DOHH2 (cell line): ENCODE measurements around the gene BHLHE41.

Experiments used
- H3F3A ChIP-seq: fragments of 200-600 bp; sonication (generic), shearing (Covaris generic); 2 replicates; pipeline ENCODE4 v1.6.0; 2016; ENCODE audit warnings: antibody characterized with exemption, mild to moderate bottlenecking; ENCODE audit not compliant: control insufficient read depth, insufficient read depth
- H3K27ac ChIP-seq: fragments of 200-600 bp; sonication (generic); 2 replicates; pipeline ENCODE4 v1.5.1; 2014; ENCODE audit warnings: low read depth, mild to moderate bottlenecking, low read length, moderate library complexity
- H3K27me3 ChIP-seq: fragments of 200-600 bp; sonication (generic); 2 replicates; pipeline ENCODE4 v1.6.1; 2014; ENCODE audit warnings: mild to moderate bottlenecking, low read length, mixed read lengths; ENCODE audit not compliant: control insufficient read depth
- H3K36me3 ChIP-seq: fragments of 200-600 bp; sonication (generic); 2 replicates; pipeline ENCODE4 v1.6.1; 2014; ENCODE audit warnings: mild to moderate bottlenecking, low read length, moderate library complexity, mixed read lengths; ENCODE audit not compliant: control insufficient read depth
- H3K4me1 ChIP-seq: fragments of 200-600 bp; sonication (generic); 2 replicates; pipeline ENCODE4 v1.6.1; 2014; ENCODE audit warnings: mild to moderate bottlenecking, low read length, mixed read lengths; ENCODE audit not compliant: control insufficient read depth
- H3K4me2 ChIP-seq: fragments of 200-600 bp; sonication (generic); 2 replicates; pipeline ENCODE4 v1.6.0; 2014; ENCODE audit warnings: mild to moderate bottlenecking, low read length, moderate library complexity
- H3K4me3 ChIP-seq: fragments of 200-600 bp; sonication (generic); 2 replicates; pipeline ENCODE4 v1.5.1; 2014; ENCODE audit warnings: mild to moderate bottlenecking, low read length, mixed read lengths
- H3K79me2 ChIP-seq: fragments of 200-600 bp; sonication (generic); 2 replicates; pipeline ENCODE4 v1.6.1; 2014; ENCODE audit warnings: mild to moderate bottlenecking, low read length, mixed read lengths; ENCODE audit not compliant: control insufficient read depth
- H3K9me2 ChIP-seq: fragments of 200-600 bp; sonication (generic); replicated peaks from 2 replicates; pipeline ENCODE4 v1.6.1; 2014; ENCODE audit warnings: mild to moderate bottlenecking, low read length, mixed read lengths; ENCODE audit not compliant: control insufficient read depth
- H3K9me3 ChIP-seq: fragments of 200-600 bp; sonication (generic); 2 replicates; pipeline ENCODE4 v1.6.1; 2014; ENCODE audit warnings: antibody characterized with exemption, low read length, mixed read lengths; ENCODE audit not compliant: control insufficient read depth, insufficient read depth
- H4K20me1 ChIP-seq: fragments of 200-600 bp; sonication (generic); 2 replicates; pipeline ENCODE4 v1.6.0; 2014; ENCODE audit warnings: low read depth, mild to moderate bottlenecking, antibody characterized with exemption, low read length, moderate library complexity; ENCODE audit not compliant: control insufficient read depth, insufficient read depth
- CTCF ChIP-seq: fragments of 200-600 bp; sonication (generic); IDR thresholded peaks from one replicate; pipeline ENCODE4 v1.5.1; 2014; ENCODE audit warnings: antibody characterized with exemption, mild to moderate bottlenecking, low read depth, low read length; ENCODE audit not compliant: poor library complexity, severe bottlenecking
- EZH2phosphoT487 ChIP-seq: fragments of 200-600 bp; sonication (generic); IDR thresholded peaks from 2 replicates; pipeline ENCODE4 v1.6.1; 2017; ENCODE audit warnings: borderline replicate concordance, mild to moderate bottlenecking, antibody characterized with exemption, low read length, moderate library complexity, mixed read lengths

BHLHE41 gene

GRCh38 chr12:26149968-26150500 lies 25.2 kb upstream of the BHLHE41 start:
- no peaks in the 10 kb centered on the region for H3K9me3 ChIP-seq
- no peaks in the 10 kb centered on the region for H3K36me3 ChIP-seq
- H3F3A ChIP-seq, result no peaks in the 10 kb centered on the region
- no peaks in the 10 kb centered on the region for H4K20me1 ChIP-seq
- no peak overlapping the region for H3K4me3 ChIP-seq
- H3K9me2 ChIP-seq, result no peaks in the 10 kb centered on the region
- H3K79me2 ChIP-seq, result no peaks in the 10 kb centered on the region
- no peak overlapping the region for H3K27ac ChIP-seq
- peaks cover 86% of the 10 kb centered on the region for H3K27me3 ChIP-seq
- no peak overlapping the region for H3K4me2 ChIP-seq
- peaks cover 3% of the 10 kb centered on the region for H3K4me1 ChIP-seq
- TF ChIP-seq EZH2phosphoT487 (no peak), CTCF (no peak)

GRCh38 chr12:26148291-26148690 lies 23.5 kb upstream of the BHLHE41 start:
- no peaks in the 10 kb centered on the region for H3K79me2 ChIP-seq
- no peaks in the 10 kb centered on the region for H3K9me2 ChIP-seq
- H3K4me1 ChIP-seq, result no peaks in the 10 kb centered on the region
- no peaks in the 10 kb centered on the region for H4K20me1 ChIP-seq
- no peaks in the 10 kb centered on the region for H3K9me3 ChIP-seq
- no peak overlapping the region for H3K4me3 ChIP-seq
- no peak overlapping the region for H3K4me2 ChIP-seq
- no peaks in the 10 kb centered on the region for H3K36me3 ChIP-seq
- H3K27ac ChIP-seq, result no peak overlapping the region
- H3K27me3 ChIP-seq, result peaks cover 82% of the 10 kb centered on the region
- H3F3A ChIP-seq, result no peaks in the 10 kb centered on the region
- no peak for TF ChIP-seq EZH2phosphoT487
- TF ChIP-seq CTCF, result no peak

- H3K36me3 ChIP-seq, result no peaks in the 10 kb centered on the region
- H3F3A ChIP-seq, result no peaks in the 10 kb centered on the region
- no peaks in the 10 kb centered on the region for H3K9me2 ChIP-seq
- no peak overlapping the region for H3K27ac ChIP-seq
- no peak overlapping the region for H3K4me3 ChIP-seq
- TF ChIP-seq EZH2phosphoT487 (no peak), CTCF (no peak)
- no peaks in the 10 kb centered on the region for H3K4me1 ChIP-seq
- no peak overlapping the region for H3K4me2 ChIP-seq
- H4K20me1 ChIP-seq, result no peaks in the 10 kb centered on the region
- H3K9me3 ChIP-seq, result no peaks in the 10 kb centered on the region
- no peaks in the 10 kb centered on the region for H3K79me2 ChIP-seq
- peaks cover 63% of the 10 kb centered on the region for H3K27me3 ChIP-seq
Measured at GRCh38 chr12:26143291-26143690, 18.5 kb upstream of the BHLHE41 start.
